DOHH2 (cell line): ENCODE data around the gene SLC35A3.

Experiments
- H3F3A ChIP-seq: fragments of 200-600 bp; sonication (generic), shearing (Covaris generic); 2 replicates; pipeline ENCODE4 v1.6.0; 2016; ENCODE audit warnings: antibody characterized with exemption, mild to moderate bottlenecking; ENCODE audit not compliant: control insufficient read depth, insufficient read depth
- H3K27ac ChIP-seq: fragments of 200-600 bp; sonication (generic); 2 replicates; pipeline ENCODE4 v1.5.1; 2014; ENCODE audit warnings: low read depth, mild to moderate bottlenecking, low read length, moderate library complexity
- H3K27me3 ChIP-seq: fragments of 200-600 bp; sonication (generic); 2 replicates; pipeline ENCODE4 v1.6.1; 2014; ENCODE audit warnings: mild to moderate bottlenecking, low read length, mixed read lengths; ENCODE audit not compliant: control insufficient read depth
- H3K36me3 ChIP-seq: fragments of 200-600 bp; sonication (generic); 2 replicates; pipeline ENCODE4 v1.6.1; 2014; ENCODE audit warnings: mild to moderate bottlenecking, low read length, moderate library complexity, mixed read lengths; ENCODE audit not compliant: control insufficient read depth
- H3K4me1 ChIP-seq: fragments of 200-600 bp; sonication (generic); 2 replicates; pipeline ENCODE4 v1.6.1; 2014; ENCODE audit warnings: mild to moderate bottlenecking, low read length, mixed read lengths; ENCODE audit not compliant: control insufficient read depth
- H3K4me2 ChIP-seq: fragments of 200-600 bp; sonication (generic); 2 replicates; pipeline ENCODE4 v1.6.0; 2014; ENCODE audit warnings: mild to moderate bottlenecking, low read length, moderate library complexity
- H3K4me3 ChIP-seq: fragments of 200-600 bp; sonication (generic); 2 replicates; pipeline ENCODE4 v1.5.1; 2014; ENCODE audit warnings: mild to moderate bottlenecking, low read length, mixed read lengths
- H3K79me2 ChIP-seq: fragments of 200-600 bp; sonication (generic); 2 replicates; pipeline ENCODE4 v1.6.1; 2014; ENCODE audit warnings: mild to moderate bottlenecking, low read length, mixed read lengths; ENCODE audit not compliant: control insufficient read depth
- H3K9me2 ChIP-seq: fragments of 200-600 bp; sonication (generic); replicated peaks from 2 replicates; pipeline ENCODE4 v1.6.1; 2014; ENCODE audit warnings: mild to moderate bottlenecking, low read length, mixed read lengths; ENCODE audit not compliant: control insufficient read depth
- H3K9me3 ChIP-seq: fragments of 200-600 bp; sonication (generic); 2 replicates; pipeline ENCODE4 v1.6.1; 2014; ENCODE audit warnings: antibody characterized with exemption, low read length, mixed read lengths; ENCODE audit not compliant: control insufficient read depth, insufficient read depth
- H4K20me1 ChIP-seq: fragments of 200-600 bp; sonication (generic); 2 replicates; pipeline ENCODE4 v1.6.0; 2014; ENCODE audit warnings: low read depth, mild to moderate bottlenecking, antibody characterized with exemption, low read length, moderate library complexity; ENCODE audit not compliant: control insufficient read depth, insufficient read depth
- CTCF ChIP-seq: fragments of 200-600 bp; sonication (generic); IDR thresholded peaks from one replicate; pipeline ENCODE4 v1.5.1; 2014; ENCODE audit warnings: antibody characterized with exemption, mild to moderate bottlenecking, low read depth, low read length; ENCODE audit not compliant: poor library complexity, severe bottlenecking
- EZH2phosphoT487 ChIP-seq: fragments of 200-600 bp; sonication (generic); IDR thresholded peaks from 2 replicates; pipeline ENCODE4 v1.6.1; 2017; ENCODE audit warnings: borderline replicate concordance, mild to moderate bottlenecking, antibody characterized with exemption, low read length, moderate library complexity, mixed read lengths

Gene SLC35A3

GRCh38 chr1:100034470-100034869 is 64.7 kb downstream of the SLC35A3 start:
- TF ChIP-seq EZH2phosphoT487 (no peak), CTCF (peak; percentile 51)
- Histone ChIP-seq H3K9me3 (no peaks in the 10 kb centered on the region), H3K27ac (no peak overlapping the region), H3K4me1 (peaks cover 20% of the 10 kb centered on the region), H3K27me3 (no peaks in the 10 kb centered on the region), H3K36me3 (peaks cover 33% of the 10 kb centered on the region), H3K4me2 (peak overlapping the region; percentile 67), H4K20me1 (no peaks in the 10 kb centered on the region), H3K4me3 (no peak overlapping the region), H3F3A (peaks cover 6% of the 10 kb centered on the region; the same call in 1 of the 2 replicates), H3K9me2 (no peaks in the 10 kb centered on the region), H3K79me2 (peaks cover 46% of the 10 kb centered on the region)

- Histone ChIP-seq H3K79me2 (peaks cover 54% of the 10 kb centered on the region), H3K9me2 (no peaks in the 10 kb centered on the region), H3K4me1 (peaks cover 27% of the 10 kb centered on the region), H3K4me2 (peak overlapping the region; percentile 67), H3K27ac (no peak overlapping the region), H3K9me3 (no peaks in the 10 kb centered on the region), H3F3A (peaks cover 6% of the 10 kb centered on the region; the same call in 1 of the 2 replicates), H3K27me3 (no peaks in the 10 kb centered on the region), H3K4me3 (peak overlapping the region; percentile 92), H4K20me1 (peaks cover 1% of the 10 kb centered on the region; the same call in 1 of the 2 replicates), H3K36me3 (peaks cover 41% of the 10 kb centered on the region)
- TF ChIP-seq EZH2phosphoT487, result no peak
- no peak for TF ChIP-seq CTCF
Measured at GRCh38 chr1:100035214-100035613, 65.4 kb downstream of the SLC35A3 start.

- Histone ChIP-seq H4K20me1 (peaks cover 7% of the 10 kb centered on the region; the same call in 1 of the 2 replicates), H3K79me2 (peaks cover 71% of the 10 kb centered on the region), H3K9me3 (no peaks in the 10 kb centered on the region), H3K4me3 (peak overlapping the region; percentile 92), H3K27ac (peak overlapping the region; percentile 81), H3K27me3 (no peaks in the 10 kb centered on the region), H3K9me2 (no peaks in the 10 kb centered on the region), H3F3A (peaks cover 6% of the 10 kb centered on the region; the same call in 1 of the 2 replicates), H3K36me3 (peaks cover 47% of the 10 kb centered on the region), H3K4me2 (peak overlapping the region; percentile 67), H3K4me1 (peaks cover 38% of the 10 kb centered on the region)
- no peak for TF ChIP-seq CTCF
- no peak for TF ChIP-seq EZH2phosphoT487
Measured at GRCh38 chr1:100036718-100037655, 67.2 kb downstream of the SLC35A3 start.
